Fibroblast of peridontal ligament (primary cell): ENCODE data around the gene BICC1.

Experiments
- DNase-seq: peaks from one replicate; pipeline ENCODE4 v3.0.0-alpha.2; 2010; ENCODE audit errors: extremely low read depth

The BICC1 gene

DNA sequence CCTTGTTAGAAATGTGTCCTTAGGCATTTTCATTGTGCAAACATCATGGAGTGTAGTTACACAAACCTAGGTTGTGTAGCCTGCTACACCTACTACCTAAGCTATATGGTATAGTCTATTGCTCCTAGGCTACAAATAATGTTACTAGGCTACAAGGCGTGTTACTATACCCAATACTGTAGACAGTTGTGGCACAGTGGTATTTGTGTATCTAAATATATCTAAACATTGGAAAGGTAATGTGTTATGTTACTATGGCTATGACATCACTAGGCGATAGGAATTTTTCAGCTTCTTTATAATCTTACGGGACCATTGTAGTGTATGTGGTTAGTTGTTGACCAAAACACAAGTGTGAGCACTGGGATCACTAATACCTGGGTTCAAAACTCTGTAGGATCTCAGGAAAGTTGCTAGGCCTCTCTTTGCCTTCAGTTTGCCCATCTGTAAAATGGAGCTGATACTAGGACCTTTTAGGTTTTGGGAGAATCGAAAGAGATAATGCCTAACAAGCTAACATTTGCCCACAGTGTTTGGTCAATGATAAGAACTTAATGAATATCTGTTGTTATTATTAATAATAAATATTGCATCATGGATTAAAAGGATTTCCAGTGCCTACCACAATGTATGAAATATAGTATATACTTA, 2.7 kb downstream of the BICC1 start:
- peak; percentile 33 for DNase-seq

DNA sequence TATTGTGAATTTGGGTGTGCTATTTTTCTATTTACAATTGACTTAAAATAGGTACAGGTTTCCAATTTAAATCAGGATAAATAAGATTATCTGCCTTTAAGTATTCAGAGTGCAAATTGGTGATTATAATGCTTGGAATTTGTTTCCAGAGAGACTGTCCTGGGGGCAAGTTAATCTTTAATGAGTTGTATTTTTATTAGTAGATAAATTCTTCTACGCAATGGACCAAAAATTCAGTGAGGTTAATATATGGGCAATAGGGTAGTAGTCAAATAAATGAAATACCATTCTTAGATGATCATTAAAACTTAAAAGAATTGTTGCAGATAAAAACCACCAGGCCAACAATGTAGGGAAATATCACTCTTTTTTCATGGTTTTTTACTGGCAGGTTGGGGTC, 3.4 kb downstream of the BICC1 start:
- DNase-seq, result no peak

DNA sequence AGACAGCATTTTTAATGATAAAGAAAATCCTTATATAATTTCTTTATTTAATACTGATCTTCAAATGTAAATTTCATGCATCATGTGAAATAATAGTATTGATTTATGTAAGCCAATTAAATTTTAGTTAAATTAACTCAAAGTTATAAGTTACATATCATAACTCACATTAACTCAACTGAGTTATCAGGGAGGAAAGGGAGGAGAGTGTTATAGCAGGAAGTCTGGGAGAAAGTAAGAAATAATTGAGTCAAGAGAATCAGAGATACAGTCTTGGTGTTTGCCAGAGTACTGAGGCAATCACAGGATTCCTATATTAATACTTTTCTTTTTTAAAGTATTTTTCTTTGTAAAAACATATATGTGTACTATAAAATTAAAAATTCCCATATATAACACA, 4.0 kb downstream of the BICC1 start:
- DNase-seq, result no peak

DNA sequence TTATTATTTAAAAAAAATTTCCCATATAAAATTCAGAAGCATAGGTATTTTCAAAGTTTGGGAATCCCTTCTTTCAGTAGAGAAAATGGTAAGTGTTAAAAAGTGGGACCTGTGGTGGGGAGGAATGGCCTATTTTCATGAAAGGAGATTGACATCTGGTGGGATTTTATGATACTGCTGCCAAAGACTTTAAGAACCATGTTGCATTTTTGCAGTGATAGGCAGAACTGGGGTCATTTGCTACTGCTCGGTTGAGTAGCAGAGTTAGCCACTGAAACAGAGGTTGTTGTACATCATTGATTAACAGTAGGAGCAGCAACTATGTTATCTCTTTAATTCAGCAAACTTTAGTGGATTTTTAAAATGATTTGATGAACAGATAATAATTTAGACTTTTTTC, 4.4 kb downstream of the BICC1 start:
- no peak for DNase-seq

DNA sequence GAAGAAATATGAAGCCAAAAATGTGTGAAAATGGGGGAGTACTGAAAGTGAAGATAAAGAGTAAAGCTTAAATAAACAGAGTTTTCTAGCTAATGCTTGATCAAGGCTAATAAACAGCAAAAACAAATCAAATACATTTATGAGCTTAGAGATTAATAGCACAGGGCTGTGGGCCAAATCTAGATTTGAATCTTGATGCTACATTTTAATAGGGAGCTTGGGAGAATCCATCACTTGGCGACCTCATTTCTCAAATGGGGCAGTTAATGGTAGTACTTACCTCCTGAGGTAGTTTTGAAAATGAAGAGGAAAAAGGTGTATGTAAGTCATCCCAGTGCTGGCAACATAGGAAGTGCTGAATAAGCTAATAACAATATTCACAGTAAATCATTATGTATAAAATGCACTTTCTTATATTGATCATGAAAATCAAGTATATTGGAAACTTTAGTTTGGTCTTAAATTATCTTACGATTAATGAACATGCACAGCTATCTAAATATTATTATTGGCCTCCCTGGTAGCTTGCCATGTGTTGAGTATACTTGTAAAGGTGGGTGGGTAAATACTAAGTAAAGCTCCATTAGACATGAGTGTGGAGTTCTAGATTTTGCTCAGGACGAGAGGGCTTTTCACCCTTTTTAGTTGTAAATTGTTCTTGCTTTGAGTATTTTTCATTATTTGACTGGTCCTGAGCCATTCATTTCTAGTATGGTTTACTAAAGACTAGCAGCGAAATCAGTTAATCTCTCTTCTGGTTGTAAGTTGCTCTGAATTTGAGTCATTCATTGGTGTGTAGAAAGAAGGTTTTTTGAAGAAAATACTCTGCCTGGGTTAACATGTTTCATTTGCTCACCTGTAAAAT, 5.1 kb downstream of the BICC1 start:
- no peak for DNase-seq

DNA sequence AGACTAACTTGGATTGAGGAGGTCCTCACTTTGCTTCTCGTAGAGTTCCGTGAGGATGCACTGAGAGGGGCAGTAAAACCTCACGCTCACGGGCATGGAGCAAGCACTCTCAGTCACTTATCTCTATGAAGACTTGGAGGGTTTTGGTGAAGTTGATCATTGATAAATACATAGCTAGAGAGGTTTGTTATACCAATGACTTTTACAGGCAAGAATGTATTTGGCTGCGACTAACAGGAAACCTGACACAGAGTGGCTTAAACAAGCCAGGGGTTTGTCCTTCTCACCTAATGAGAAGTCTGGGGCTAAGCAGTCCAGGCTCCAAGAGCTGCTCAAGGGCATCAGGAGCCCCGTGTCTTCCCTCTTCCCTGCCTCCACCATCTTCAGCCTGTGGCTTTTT, 6.1 kb downstream of the BICC1 start:
- DNase-seq, result no peak

DNA sequence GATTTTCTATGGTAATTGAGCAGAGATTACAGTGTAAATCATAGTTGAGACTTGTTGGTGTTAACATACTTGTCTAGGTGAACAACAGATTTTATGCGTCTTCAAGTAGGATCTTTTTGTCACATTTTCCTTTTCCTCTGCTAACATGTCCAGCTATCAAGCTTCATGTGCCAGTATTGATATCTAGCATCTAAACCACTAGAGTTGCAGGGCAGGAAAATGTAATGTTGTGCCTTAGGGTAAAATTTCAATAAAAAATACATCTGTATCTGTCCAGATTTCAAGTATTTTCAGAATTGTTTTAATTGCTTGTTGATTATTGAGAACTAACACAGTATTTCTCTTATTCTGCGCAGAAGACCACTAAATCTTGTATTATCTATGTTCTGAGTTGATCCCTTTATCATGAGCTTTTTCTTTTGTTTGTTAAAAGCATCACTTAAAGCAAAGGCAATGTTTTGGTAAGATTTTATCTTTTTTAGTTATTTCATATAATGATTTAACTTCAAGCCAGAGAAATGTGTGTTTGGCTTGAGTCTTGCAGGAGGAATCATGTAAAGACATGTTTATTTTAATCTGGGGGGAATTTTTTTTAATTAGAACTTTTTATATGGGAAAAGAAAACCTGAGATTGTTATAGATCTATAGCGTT, 16.5 kb downstream of the BICC1 start:
- DNase-seq, result no peak

DNA sequence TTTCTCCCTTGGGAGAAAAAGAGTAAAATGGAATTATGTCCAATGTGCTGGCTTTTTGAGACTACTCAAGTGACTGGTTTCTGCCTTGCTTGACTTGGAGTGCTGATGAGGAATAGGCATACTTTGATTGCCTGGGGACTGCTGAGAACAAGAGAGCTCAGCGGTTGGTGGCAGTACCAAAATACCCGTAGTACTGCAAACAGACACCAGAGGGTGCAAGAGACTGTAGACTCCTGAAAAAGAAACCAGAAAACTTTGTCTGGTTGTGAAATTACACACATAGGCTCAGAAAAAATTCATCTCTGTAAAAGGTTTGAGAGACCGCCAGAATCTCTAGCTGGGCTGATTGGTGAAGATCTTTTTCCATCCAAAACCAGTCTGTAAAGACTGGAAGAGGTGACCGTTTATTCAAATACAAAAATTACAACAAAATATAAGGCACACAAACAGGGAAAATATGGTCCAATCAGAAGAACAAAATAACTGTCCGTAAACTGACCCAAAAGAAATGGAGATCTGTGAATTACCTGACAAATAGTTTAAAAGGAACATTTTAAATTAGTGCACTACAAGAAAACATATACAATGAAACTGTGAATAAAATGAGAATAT, 18.5 kb downstream of the BICC1 start:
- peak; percentile 83 for DNase-seq

DNA sequence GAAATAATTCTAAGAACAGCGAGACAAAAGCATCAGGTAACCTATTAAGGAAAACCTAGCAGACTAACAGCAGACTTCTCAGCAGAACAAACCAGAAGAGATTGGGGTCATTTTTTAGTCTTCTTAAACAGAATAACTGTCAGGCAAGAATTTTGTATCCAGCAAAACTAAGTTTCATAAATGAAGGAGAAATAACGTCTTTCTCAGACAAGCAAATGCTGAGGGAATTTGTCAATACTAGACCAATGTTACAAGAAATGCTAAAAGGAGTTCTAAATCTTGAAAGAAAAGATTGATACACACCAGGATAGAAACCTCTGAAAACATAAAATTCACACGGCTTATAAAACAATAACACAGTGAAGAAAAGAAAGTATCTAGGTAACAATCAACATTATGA, 22.6 kb downstream of the BICC1 start:
- DNase-seq, result no peak

DNA sequence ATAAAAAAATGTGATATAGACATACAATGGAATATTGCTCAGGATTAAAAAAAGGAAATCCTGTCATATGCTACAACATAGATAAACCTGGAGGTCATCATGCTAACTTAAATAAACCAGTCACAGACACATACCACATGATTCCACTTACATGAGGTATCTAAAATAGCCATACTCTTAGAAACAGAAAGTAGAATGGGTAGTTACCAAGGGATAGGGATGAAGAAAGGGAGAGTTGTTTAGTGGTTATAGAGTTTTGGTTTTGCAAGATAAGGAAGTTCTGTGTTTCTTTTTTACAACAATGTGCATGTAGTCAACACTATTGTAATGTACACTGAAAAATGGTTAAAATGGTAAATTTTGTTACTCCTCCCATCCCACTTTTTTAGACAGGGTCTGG, 30.5 kb downstream of the BICC1 start:
- peak; percentile 18 for DNase-seq

DNA sequence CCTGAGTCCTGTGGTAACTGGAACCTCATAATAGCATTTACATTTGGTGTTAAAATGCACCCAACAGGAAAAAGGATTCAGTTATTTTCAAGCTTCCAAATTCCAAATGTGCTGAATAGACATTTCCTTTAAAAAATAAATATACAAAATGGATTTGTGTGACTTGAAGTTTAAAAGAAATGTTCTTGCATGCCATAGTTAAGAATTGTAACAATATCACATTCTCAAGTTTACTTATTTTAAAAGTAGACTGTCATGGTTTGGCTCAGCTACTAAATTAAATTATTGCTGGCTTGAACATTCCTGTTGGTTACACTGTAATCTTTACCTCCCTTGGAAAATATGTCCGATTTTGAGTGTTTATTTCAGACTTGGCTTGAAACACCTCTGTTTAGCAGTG, 31.5 kb downstream of the BICC1 start:
- DNase-seq, result peak; percentile 68

DNA sequence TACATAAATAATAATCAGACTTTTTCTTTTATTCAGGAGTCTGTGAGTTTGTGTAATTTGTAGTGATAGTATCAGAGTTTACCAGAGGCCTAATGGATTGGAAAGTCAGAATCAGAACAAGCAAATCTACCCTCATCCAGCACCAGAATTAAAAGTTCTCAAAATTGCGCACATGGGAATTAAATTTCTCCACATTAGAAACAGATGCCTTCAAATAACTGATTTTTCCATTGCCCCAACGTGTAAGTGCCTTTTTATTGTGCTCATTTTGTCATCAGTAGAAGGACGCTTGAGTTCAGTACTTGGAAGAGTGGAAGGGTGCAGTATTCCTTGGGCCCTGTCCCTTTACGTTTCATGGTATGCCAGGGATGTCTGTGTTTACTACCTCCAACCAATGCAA, 32.8 kb downstream of the BICC1 start:
- DNase-seq, result no peak

DNA sequence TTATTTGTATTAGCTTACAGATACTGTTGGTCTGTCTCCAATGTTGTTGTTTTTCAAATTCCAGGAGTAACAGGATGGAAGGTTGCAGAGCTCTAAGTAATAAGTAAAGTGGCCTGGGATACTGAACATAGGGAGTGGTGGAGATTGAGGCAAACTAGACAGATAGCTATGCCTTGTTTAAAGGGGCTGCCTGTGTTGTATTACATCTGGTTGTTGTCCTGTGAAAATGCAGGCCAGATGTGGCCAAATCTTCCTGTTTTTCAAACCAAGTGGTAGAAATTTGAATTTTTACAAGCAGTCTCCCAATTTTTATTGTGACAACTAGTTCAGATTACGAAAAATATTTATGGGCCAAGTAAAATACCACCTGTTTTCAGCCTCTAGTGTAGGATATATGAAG, 33.5 kb downstream of the BICC1 start:
- no peak for DNase-seq

DNA sequence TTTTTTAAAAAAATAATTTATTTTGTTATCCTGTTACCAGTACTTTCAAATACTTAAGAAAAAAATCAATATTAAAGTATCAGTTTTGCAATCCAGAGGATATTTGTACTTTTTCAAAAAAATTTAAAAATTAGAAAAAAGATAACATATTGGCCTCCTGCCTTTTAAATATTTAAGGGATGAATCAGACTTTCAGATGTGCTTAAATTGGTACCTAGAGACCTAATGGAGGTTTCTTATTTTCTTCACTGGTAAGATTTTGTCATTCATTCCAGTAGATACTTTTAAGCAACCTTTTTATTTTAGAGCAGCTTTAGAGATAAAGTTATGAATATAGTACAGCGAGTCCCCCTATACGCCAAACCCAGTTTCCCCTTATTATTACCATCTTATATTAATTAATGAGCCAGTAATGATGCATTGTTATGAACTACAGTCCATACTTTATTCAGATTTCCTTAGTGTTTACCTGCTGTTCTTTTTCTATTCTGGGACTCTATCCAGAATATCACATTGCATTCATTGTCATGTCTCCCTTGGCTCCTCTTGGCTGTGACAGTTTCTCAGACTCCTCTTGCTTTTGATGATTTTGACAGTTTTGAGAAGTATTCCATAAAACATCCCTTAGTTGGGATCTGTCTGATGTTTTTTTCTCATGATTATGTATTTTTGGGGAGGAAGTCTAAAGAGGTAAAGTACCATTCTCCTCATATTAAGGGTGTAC, 34.2 kb downstream of the BICC1 start:
- no peak for DNase-seq

DNA sequence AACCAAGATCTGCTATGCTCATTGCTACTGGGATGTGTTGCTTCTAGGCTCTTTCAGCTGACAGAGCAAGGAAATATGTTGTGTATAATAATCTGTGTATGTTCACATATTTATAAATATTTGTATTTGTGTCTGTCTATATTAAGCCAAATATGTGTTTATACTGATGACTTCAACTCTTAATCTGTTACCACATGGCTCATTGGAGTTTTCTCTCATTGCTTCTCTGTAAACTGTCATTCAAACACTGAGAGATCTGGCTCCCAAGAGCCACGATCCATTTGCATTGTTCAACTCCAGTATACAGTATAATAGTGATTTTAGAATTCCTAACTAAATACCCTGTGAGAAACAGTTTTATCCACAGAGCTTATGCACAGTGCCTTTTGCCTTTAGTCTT, 35.3 kb downstream of the BICC1 start:
- no peak for DNase-seq

DNA sequence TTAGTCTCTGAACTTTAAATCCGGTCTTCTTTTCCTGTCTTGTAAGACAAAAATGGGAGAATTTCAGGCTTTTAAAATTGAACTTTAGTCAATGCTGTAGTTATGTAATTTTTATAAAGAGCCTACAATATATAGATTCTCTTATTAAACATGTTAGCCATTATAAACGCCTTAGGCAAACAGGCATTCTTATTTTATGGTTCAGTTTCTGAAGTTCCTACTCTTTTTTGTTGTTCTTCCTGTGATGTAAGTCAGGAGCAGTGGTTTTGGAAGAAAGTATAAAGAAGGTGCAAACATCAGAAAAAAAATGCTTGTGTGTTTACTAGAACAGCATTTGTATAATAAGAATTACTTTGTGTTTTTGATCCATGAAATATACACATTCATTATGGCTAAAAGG, 41.6 kb downstream of the BICC1 start:
- no peak for DNase-seq

DNA sequence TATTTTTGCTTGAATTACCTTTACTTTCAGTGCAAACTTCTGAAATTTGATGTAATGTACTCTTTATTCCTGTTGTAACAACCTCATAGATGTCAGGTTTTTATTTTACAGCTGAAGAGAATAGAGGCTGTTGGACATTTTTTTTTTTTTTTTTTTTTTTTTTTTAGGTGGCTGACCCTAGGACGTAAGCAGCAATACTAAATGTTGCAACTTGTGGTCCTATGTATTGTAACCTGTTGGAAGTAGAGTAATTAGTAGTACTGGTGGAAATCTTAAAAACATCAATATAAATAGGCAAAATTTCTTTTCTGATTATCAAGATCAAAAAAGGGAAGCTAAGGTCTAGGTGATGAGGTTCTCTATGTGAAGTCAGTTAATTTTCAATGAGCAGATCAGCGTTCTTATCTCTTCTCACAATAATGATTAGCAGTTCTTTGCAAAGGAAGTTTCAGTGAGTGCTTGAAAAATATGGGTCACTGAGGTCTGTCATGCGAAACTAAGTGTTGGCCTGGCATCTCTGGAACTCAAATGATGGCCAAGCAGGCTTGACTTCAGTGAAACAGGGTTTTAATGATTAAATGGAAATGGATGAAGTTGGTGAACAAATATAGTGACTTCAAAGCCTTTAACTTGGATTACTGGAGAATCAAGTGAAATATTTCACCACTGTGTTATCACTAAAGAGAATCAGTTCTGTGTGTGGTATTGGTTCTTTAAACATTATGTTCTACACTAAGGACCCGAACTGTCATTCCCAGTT, 42.7 kb downstream of the BICC1 start:
- no peak for DNase-seq

DNA sequence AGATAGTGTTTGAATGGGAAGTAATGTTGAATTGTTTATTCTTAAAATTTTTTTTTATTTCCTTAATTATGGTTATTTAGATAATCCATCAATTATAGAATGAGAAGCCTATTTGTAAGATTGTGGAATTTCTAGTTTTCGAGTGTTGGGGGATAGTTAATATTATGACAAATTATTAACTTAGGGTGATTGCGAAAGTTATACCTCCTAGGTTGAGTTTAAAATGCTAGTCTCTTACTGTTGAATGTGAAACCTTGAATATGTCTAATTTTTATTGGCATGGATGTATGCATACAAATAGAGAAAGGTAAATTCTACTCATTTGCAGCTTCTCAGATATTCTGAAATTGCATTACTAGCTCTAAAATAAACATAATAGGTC, 43.2 kb downstream of the BICC1 start:
- no peak for DNase-seq

DNA sequence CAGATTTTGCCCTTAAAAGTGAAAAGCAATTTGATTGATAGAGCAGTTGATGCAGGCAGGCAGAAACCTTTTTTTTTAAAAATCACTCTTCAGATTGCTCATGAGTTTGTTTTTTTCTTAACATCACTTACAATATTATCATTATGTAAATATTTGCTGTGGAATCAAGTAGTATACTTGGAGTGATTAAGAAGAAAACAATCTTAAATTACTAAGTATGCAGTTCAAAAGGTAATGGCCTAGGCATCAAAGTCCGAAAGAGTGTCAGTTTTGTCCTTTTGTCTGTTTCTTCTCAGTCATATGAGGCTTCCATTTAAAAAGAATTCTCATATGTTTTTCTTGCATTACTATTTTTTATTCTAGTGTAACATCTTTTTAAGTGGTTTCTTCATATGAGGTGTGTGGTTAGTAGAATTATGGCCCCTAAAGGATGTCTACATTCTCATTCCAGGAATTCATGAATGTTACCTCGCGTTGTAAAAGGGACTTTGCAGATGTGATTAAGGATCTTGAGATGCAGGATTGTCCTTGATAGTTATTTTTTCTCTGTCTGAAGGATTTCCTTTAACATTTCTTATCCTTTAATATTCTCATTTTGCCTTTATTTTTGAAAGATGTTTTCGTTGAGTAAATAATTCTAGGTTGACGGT, 44.0 kb downstream of the BICC1 start:
- no peak for DNase-seq

DNA sequence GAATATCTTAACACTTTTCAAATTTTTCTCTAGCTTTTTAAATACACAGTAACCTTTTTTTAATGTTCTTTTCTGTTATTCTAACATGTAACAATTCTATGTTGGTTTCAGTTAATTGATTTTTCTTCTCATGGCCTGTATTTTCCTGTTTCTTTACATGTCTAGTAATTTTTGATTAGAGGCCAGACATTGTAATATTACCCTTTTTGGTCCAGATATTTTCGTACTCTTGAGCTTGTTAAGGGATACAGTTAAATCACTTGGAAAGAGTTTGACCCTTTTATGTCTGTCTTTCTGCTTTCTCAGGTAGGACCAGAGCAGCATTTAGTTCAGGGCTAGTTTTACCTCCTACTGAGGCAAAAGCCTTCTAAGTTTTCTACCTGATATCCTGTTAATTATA, 45.0 kb downstream of the BICC1 start:
- no peak for DNase-seq

DNA sequence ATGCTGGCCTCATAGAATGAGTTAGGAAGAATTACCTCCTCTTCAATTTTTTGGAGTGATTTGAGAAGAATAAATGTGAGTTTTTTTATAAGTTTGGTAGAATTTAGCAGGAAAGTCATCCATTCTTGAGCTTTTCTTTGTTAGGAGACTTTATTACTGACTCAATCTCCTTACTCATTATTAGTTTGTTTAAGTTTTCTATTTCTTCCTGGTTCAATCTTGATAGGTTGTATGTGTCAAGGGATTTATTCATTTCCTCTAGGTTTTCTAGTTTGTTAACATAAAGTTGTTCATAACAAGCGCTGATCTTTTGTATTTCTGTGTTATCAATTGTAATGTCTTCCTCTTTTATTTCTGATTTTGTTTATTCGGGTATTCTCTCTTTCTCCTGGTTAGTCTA, 47.4 kb downstream of the BICC1 start:
- no peak for DNase-seq
